Neural progenitor cell (in vitro differentiated cells): Measurements from ENCODE around the gene ARFRP1.

Experiments used
- CTCF ChIP-seq: fragments of 200-600 bp; sonication (generic); IDR thresholded peaks from 2 replicates; pipeline ENCODE4 v1.5.1; 2017; ENCODE audit warnings: antibody characterized with exemption, mild to moderate bottlenecking
- EZH2 ChIP-seq: fragments of 200-600 bp; sonication (generic); IDR thresholded peaks from 2 replicates; pipeline ENCODE4 v1.6.1; 2017; ENCODE audit warnings: antibody characterized with exemption, mild to moderate bottlenecking, moderate library complexity

GRCh38 chr20:63750807-63751470 is 43.2 kb upstream of the ARFRP1 start:
- TF ChIP-seq CTCF (no peak), EZH2 (no peak)
